IPS-15b (cell line): ENCODE measurements around the gene KRTAP10-8.
"Not testable (repeated sequence)": the region's sequence is repeated elsewhere in the genome, so short reads cannot be mapped to it uniquely, and the experiment has no call there.

Source experiments
- H3K27me3 ChIP-seq: one replicate; pipeline ENCODE4 v1.6.1; 2013; ENCODE audit warnings: low read length; ENCODE audit not compliant: control insufficient read depth, insufficient read depth
- H3K36me3 ChIP-seq: one replicate; pipeline ENCODE4 v1.6.1; 2013; ENCODE audit warnings: low read length; ENCODE audit not compliant: control insufficient read depth, insufficient read depth
- H3K4me1 ChIP-seq: one replicate; pipeline ENCODE4 v1.6.1; 2013; ENCODE audit warnings: mild to moderate bottlenecking, low read length; ENCODE audit not compliant: control insufficient read depth, insufficient read depth
- H3K4me3 ChIP-seq: one replicate; pipeline ENCODE4 v1.5.1; 2013; ENCODE audit warnings: low read depth, low read length
- H3K9ac ChIP-seq: one replicate; pipeline ENCODE4 v1.6.1; 2013; ENCODE audit warnings: low read depth, mild to moderate bottlenecking, low read length
- H3K9me3 ChIP-seq: one replicate; pipeline ENCODE4 v1.6.1; 2013; ENCODE audit warnings: mild to moderate bottlenecking, low read length; ENCODE audit not compliant: control insufficient read depth, insufficient read depth

The KRTAP10-8 gene

GRCh38 chr21:44615911-44616590 lies 4.2 kb downstream of the KRTAP10-8 start:
- Histone ChIP-seq H3K9me3 (no peaks in the 10 kb centered on the region), H3K27me3 (no peaks in the 10 kb centered on the region), H3K36me3 (no peaks in the 10 kb centered on the region), H3K4me1 (no peaks in the 10 kb centered on the region), H3K9ac (no peak overlapping the region), H3K4me3 (no peak overlapping the region)

DNA sequence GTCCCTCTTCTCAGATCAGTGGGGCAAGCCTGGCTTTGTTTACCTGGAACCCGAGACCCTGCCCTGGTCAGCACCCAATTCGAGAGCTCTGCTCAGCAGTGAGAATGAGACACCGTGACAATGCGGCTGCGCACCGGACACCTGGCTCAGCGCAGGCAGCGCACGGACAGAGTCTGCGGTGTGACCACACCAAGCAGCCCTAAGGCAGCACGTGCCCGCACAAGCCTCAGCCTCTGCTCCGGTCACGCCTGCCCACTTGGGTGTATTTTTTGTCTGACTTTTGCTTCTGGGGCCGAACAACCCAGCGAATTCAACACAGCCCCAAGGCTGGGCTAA lies 4.7 kb downstream of the KRTAP10-8 start:
- Histone ChIP-seq H3K27me3 (no peaks in the 10 kb centered on the region), H3K4me1 (no peaks in the 10 kb centered on the region), H3K4me3 (no peak overlapping the region), H3K36me3 (no peaks in the 10 kb centered on the region), H3K9ac (no peak overlapping the region), H3K9me3 (no peaks in the 10 kb centered on the region)

- Histone ChIP-seq H3K9me3 (no peaks in the 10 kb centered on the region), H3K4me3 (no peak overlapping the region), H3K36me3 (no peaks in the 10 kb centered on the region), H3K4me1 (no peaks in the 10 kb centered on the region), H3K27me3 (no peaks in the 10 kb centered on the region), H3K9ac (no peak overlapping the region)
These were observed 5.2 kb downstream of the KRTAP10-8 start for GRCh38 chr21:44617071-44617501.

- no peaks in the 10 kb centered on the region for H3K27me3 ChIP-seq
- no peak overlapping the region for H3K9ac ChIP-seq
- no peak overlapping the region for H3K4me3 ChIP-seq
- H3K36me3 ChIP-seq, result no peaks in the 10 kb centered on the region
- H3K4me1 ChIP-seq, result no peaks in the 10 kb centered on the region
- H3K9me3 ChIP-seq, result peaks cover 3% of the 10 kb centered on the region
These were observed 6.6 kb downstream of the KRTAP10-8 start for GRCh38 chr21:44618504-44618903.

- Histone ChIP-seq H3K4me3 (no peak overlapping the region), H3K36me3 (no peaks in the 10 kb centered on the region), H3K4me1 (no peaks in the 10 kb centered on the region)
These were observed 7.0 kb downstream of the KRTAP10-8 start for GRCh38 chr21:44618909-44619308.

DNA sequence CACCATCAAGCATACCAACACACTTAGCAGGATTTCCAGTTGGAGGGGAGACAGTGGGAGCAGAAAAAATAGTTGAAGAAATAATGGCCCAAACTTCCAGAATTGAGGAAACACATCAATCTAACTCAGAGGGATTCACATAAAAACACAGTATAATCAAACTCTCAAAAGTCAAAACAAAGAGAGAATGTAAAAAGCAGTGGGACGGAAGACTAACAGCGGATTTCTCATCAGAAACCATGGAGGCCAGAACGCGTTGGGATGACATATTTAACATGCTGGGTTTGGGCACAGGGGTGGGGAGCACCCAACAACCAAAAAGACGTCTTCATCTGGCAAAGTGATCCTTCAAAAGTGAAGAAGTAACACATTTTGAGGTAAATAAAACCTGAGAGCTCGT lies 8.0 kb downstream of the KRTAP10-8 start:
- Histone ChIP-seq H3K36me3 (no peaks in the 10 kb centered on the region), H3K9me3 (peaks cover 8% of the 10 kb centered on the region), H3K9ac (no peak overlapping the region), H3K27me3 (no peaks in the 10 kb centered on the region), H3K4me3 (no peak overlapping the region), H3K4me1 (no peaks in the 10 kb centered on the region)

More at GRCh38 chr21:44618909-44619308, 7.0 kb downstream of the KRTAP10-8 start:
- H3K9ac ChIP-seq, result no peak overlapping the region
- no peaks in the 10 kb centered on the region for H3K27me3 ChIP-seq
- peaks cover 6% of the 10 kb centered on the region for H3K9me3 ChIP-seq

DNA sequence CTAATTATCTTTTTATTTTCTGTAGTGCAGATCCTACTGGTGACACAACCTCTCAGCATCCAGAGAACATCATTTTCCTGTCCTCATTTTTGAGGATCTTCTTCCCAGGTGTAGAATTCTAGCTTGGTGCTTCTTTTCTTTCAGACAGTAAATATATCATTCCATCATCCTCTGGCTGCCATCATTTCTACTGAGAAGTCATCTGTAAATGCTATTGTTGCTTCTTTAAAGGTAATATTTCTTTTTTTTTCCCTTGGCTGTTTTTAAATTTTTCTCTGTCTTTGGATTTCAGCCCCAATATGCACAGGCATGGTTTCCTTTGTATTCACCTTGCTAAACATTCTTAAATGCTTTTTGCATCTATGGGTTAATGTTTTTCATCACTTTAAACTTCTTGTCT lies 11.7 kb downstream of the KRTAP10-8 start:
- Histone ChIP-seq H3K9me3 (peaks cover 8% of the 10 kb centered on the region), H3K36me3 (no peaks in the 10 kb centered on the region), H3K4me1 (no peaks in the 10 kb centered on the region), H3K27me3 (no peaks in the 10 kb centered on the region), H3K9ac (no peak overlapping the region), H3K4me3 (no peak overlapping the region)

GRCh38 chr21:44625756-44626155 lies 13.9 kb downstream of the KRTAP10-8 start:
- no peaks in the 10 kb centered on the region for H3K27me3 ChIP-seq
- no peaks in the 10 kb centered on the region for H3K36me3 ChIP-seq
- peaks cover 8% of the 10 kb centered on the region for H3K9me3 ChIP-seq
- no peak overlapping the region for H3K9ac ChIP-seq
- H3K4me1 ChIP-seq, result no peaks in the 10 kb centered on the region
- no peak overlapping the region for H3K4me3 ChIP-seq

GRCh38 chr21:44626262-44626661 lies 14.4 kb downstream of the KRTAP10-8 start:
- H3K36me3 ChIP-seq, result no peaks in the 10 kb centered on the region
- H3K9me3 ChIP-seq, result peaks cover 8% of the 10 kb centered on the region
- H3K4me1 ChIP-seq, result no peaks in the 10 kb centered on the region
- no peak overlapping the region for H3K9ac ChIP-seq
- H3K27me3 ChIP-seq, result no peaks in the 10 kb centered on the region
- no peak overlapping the region for H3K4me3 ChIP-seq

- Histone ChIP-seq H3K9me3 (peaks cover 8% of the 10 kb centered on the region), H3K4me1 (no peaks in the 10 kb centered on the region), H3K27me3 (no peaks in the 10 kb centered on the region), H3K9ac (no peak within 1 kb of the TSS), H3K4me3 (no peak within 1 kb of the TSS), H3K36me3 (no peaks in the 10 kb centered on the region)
These were observed 14.8 kb downstream of the KRTAP10-8 start, which contains the start of gene KRTAP10-9 for GRCh38 chr21:44626673-44627143. Gene KRTAP10-9 (plus strand): TSS chr21:44627093. CDS start chr21:44627172, 79 bp downstream.

DNA sequence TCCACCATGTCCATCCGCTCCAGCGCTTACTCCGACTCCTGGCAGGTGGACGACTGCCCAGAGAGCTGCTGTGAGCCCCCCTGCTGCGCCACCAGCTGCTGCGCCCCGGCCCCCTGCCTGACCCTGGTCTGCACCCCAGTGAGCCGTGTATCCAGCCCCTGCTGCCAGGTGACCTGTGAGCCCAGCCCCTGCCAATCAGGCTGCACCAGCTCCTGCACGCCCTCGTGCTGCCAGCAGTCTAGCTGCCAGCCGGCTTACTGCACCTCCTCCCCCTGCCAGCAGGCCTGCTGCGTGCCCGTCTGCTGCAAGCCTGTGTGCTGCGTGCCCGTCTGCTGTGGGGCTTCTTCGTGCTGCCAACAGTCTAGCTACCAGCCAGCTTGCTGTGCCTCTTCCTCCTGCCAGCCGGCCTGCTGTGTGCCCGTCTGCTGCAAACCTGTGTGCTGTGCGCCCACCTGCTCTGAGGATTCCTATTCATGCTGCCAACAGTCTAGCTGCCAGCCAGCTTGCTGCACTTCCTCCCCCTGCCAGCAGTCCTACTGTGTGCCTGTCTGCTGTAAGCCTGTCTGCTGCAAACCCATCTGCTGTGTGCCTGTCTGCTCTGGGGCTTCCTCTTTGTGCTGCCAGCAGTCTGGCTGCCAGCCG lies 15.4 kb downstream of the KRTAP10-8 start:
- H3K36me3 ChIP-seq, H3K9me3 ChIP-seq, H3K4me1 ChIP-seq, H3K4me3 ChIP-seq, H3K27me3 ChIP-seq, H3K9ac ChIP-seq: not testable (repeated sequence)

- H3K9ac ChIP-seq, H3K4me1 ChIP-seq, H3K36me3 ChIP-seq, H3K27me3 ChIP-seq, H3K9me3 ChIP-seq, H3K4me3 ChIP-seq: not testable (repeated sequence)
These were observed 16.0 kb downstream of the KRTAP10-8 start for GRCh38 chr21:44627831-44628233.
